ENCODE measurements around the gene KIF16B. TPM values are rescaled to one million over a fixed set of nuclear protein-coding genes. Genes with fewer than 3 reads are reported as not detected.

The KIF16B gene
- total and polyA plus RNA-seq, 9 of the 15 experiments (the other 6 are each of a cell fraction or from before 2014, with no cell fraction given): 1.00 to 10.6 (median 8.5) TPM

- CTCF ChIA-PET (ENCODE audit: low intra/inter-chr PET ratio): no interaction called here
- no TSS peak for BruUV-seq (replicated peaks)
- ATAC-seq (no peak), FAIRE-seq (no peak), DNase-seq (ENCODE audit: extremely low read depth in 1 of 4, low spot score in 3 of 4) (no peak)
- in situ Hi-C loops (cut with MboI): no loop called here
- H3K27ac ChIP-seq (ENCODE audit: extremely low read depth, low read depth, low read length): no peak overlapping the region
- no peak overlapping the region for H2AFZ ChIP-seq (ENCODE audit: low read depth, low read length)
- POLR2A ChIA-PET: no interaction called here
- peaks cover 0 to 9% of the 10 kb centered on the region in 2 experiments; a peak in 2 of 5 replicates for H3K27me3 ChIP-seq (ENCODE audit: control insufficient read depth in 2 of 2, insufficient read depth in 2 of 2, low read length in 2 of 2)
- H3K79me2 ChIP-seq (ENCODE audit: control insufficient read depth, insufficient read depth, low read length): no peaks in the 10 kb centered on the region
- 0% methylated on average over 4 of the region's 5 CpGs for WGBS (ENCODE audit: insufficient coverage, low coverage, missing lambda C conversion rate)
- H3K36me3 ChIP-seq (ENCODE audit: control insufficient read depth, insufficient read depth, low read length): no peaks in the 10 kb centered on the region
- H4K20me1 ChIP-seq (replicated peaks; ENCODE audit: control insufficient read depth, insufficient read depth, low read length): no peaks in the 10 kb centered on the region
- no peaks in the 10 kb centered on the region for H3K9me3 ChIP-seq (replicated peaks; ENCODE audit: control insufficient read depth, insufficient read depth, low read depth, low read length)
- no peaks in the 10 kb centered on the region for H3K9me1 ChIP-seq (ENCODE audit: control insufficient read depth, insufficient read depth, low read length)
- H3K4me1 ChIP-seq (replicated peaks in 1 of 2; ENCODE audit: control insufficient read depth in 2 of 2, insufficient read depth in 2 of 2, low read length in 2 of 2): no peaks in the 10 kb centered on the region
- no peak overlapping the region for H3K4me3 ChIP-seq
- intact Hi-C loops (cut with micrococcal nuclease): no loop called here
- no peak overlapping the region for H3K9ac ChIP-seq (ENCODE audit: insufficient read depth in 1 of 2, low read depth in 2 of 2, low read length in 2 of 2)
- no peak overlapping the region for H3K4me2 ChIP-seq (ENCODE audit: insufficient read depth, low read length)
- no peak for TF ChIP-seq TEAD1 (CRISPR knock-in tag; IDR thresholded peaks at IDR 0.05)
- TF ChIP-seq NCOA1 (IDR thresholded peaks at IDR 0.05; ENCODE audit: low read depth): no peak
- no peak for TF ChIP-seq FOS (IDR thresholded peaks at IDR 0.05; ENCODE audit: extremely low read depth, insufficient read length)
- TF ChIP-seq NBN (IDR thresholded peaks at IDR 0.05; ENCODE audit: low read depth): no peak
- TF ChIP-seq ZNF398 (CRISPR knock-in tag; IDR thresholded peaks at IDR 0.05): no peak
- no peak for TF ChIP-seq TCF7L2 (IDR thresholded peaks at IDR 0.05; ENCODE audit: low read depth, low read length)
- no peak for TF ChIP-seq CCNT2 (IDR thresholded peaks at IDR 0.05; ENCODE audit: borderline replicate concordance, extremely low read depth, insufficient read length, low read depth, low read length)
- no peak for TF ChIP-seq ZNF644 (tag; IDR thresholded peaks at IDR 0.05; ENCODE audit: low read depth)
- TF ChIP-seq CHD7 (IDR thresholded peaks at IDR 0.05; ENCODE audit: low read depth, low read length): no peak
- no peak for TF ChIP-seq RBM17 (IDR thresholded peaks at IDR 0.05; ENCODE audit: borderline replicate concordance, low read depth, low read length)
Measured at GRCh38 chr20:16588241-16588640, 15.0 kb upstream of the KIF16B start.
